PFSK-1 (cell line): Measurements from ENCODE around the gene ITPR3.

ENCODE experiments used
- FOXP2 ChIP-seq: optimal IDR thresholded peaks from 2 replicates; pipeline ENCODE3; 2011; ENCODE audit warnings: borderline replicate concordance, control low read depth, inconsistent platforms; ENCODE audit not compliant: insufficient read depth; ENCODE audit errors: extremely low read length, extremely low read depth
- POLR2AphosphoS5 ChIP-seq: IDR thresholded peaks from 2 replicates; pipeline ENCODE4 v1.6.1; 2012; ENCODE audit warnings: low read depth, mild to moderate bottlenecking, control low read depth, low read length, moderate library complexity
- TAF1 ChIP-seq: IDR thresholded peaks from 2 replicates; pipeline ENCODE4 v1.6.1; 2012; ENCODE audit warnings: low read length, control low read depth, borderline replicate concordance; ENCODE audit not compliant: insufficient read depth

- TF ChIP-seq TAF1, result no peak
- no peak for TF ChIP-seq FOXP2
- TF ChIP-seq POLR2AphosphoS5, result no peak
Observed at GRCh38 chr6:33595001-33595846, 25.9 kb upstream of the ITPR3 start.
